ENCODE data around the gene CCR8. TPM values are rescaled to one million over a fixed set of nuclear protein-coding genes. Genes with fewer than 3 reads are reported as not detected.

CCR8 gene
- total and polyA plus RNA-seq, 2 donors (not counting 1 experiment from before 2014, with no cell fraction given), result not detected

DNA sequence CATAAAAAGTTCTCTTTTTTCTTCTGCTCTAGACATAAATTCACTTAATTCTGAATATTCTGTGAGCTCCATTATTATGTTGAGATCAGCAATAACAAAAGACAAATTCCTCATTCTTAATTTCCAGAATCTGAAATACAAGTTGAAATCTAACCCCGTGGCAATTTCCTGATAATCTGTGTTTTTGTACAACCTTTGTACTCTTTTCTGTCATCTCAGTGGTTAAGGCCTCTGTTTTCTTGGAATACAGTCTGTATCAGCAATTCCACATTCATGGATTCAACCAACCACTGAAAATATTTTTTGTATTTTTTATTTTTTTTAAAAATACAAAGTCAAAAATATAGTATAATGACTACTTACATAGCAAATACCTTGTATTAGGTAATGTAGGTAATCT lies 8.7 kb downstream of the CCR8 start:
- Histone ChIP-seq H3K9me3 (ENCODE audit: control insufficient read depth, insufficient read depth, low read depth, low read length) (no peaks in the 10 kb centered on the region), H3K27ac (ENCODE audit: insufficient read depth, low read length) (no peak overlapping the region), H4K20me1 (ENCODE audit: control insufficient read depth, extremely low read depth, insufficient read depth, low read length) (no peaks in the 10 kb centered on the region), H3K4me2 (ENCODE audit: extremely low read depth, insufficient read depth, low read length) (no peak overlapping the region), H3K4me3 (replicated peaks in 1 of 4; ENCODE audit: control extremely low read depth in 1 of 4, insufficient read depth in 1 of 4, low read depth in 3 of 4, low read length in 4 of 4) (no peak overlapping the region), H3K79me2 (ENCODE audit: control insufficient read depth, insufficient read depth, low read length) (no peaks in the 10 kb centered on the region), H3K27me3 (ENCODE audit: control insufficient read depth, insufficient read depth, low read length) (no peaks in the 10 kb centered on the region), H2AFZ (ENCODE audit: low read length) (no peak overlapping the region), H3K9ac (ENCODE audit: insufficient read depth, low read length) (no peak overlapping the region), H3K4me1 (ENCODE audit: control insufficient read depth, extremely low read depth, insufficient read depth, low read length) (no peaks in the 10 kb centered on the region), H3K36me3 (ENCODE audit: control insufficient read depth, insufficient read depth, low read length) (no peaks in the 10 kb centered on the region)
- TF ChIP-seq, protein P1, sequence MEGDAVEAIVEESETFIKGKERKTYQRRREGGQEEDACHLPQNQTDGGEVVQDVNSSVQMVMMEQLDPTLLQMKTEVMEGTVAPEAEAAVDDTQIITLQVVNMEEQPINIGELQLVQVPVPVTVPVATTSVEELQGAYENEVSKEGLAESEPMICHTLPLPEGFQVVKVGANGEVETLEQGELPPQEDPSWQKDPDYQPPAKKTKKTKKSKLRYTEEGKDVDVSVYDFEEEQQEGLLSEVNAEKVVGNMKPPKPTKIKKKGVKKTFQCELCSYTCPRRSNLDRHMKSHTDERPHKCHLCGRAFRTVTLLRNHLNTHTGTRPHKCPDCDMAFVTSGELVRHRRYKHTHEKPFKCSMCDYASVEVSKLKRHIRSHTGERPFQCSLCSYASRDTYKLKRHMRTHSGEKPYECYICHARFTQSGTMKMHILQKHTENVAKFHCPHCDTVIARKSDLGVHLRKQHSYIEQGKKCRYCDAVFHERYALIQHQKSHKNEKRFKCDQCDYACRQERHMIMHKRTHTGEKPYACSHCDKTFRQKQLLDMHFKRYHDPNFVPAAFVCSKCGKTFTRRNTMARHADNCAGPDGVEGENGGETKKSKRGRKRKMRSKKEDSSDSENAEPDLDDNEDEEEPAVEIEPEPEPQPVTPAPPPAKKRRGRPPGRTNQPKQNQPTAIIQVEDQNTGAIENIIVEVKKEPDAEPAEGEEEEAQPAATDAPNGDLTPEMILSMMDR (conservative IDR thresholded peaks at IDR 0.05 in 1 of 2, IDR thresholded peaks at IDR 0.05 in 1 of 2; ENCODE audit: low read depth in 1 of 2, low read length in 2 of 2), result no peak
- TF ChIP-seq EZH2 (IDR thresholded peaks at IDR 0.05; ENCODE audit: low read length, missing control alignments), result no peak
- no peak for DNase-seq (ENCODE audit: low read depth in 2 of 2)

GRCh38 chr3:39339086-39339485 lies 9.6 kb downstream of the CCR8 start:
- H2AFZ ChIP-seq (ENCODE audit: low read length), result no peak overlapping the region
- H3K4me2 ChIP-seq (ENCODE audit: extremely low read depth, insufficient read depth, low read length), result no peak overlapping the region
- no peaks in the 10 kb centered on the region for H4K20me1 ChIP-seq (ENCODE audit: control insufficient read depth, extremely low read depth, insufficient read depth, low read length)
- TF ChIP-seq EZH2 (IDR thresholded peaks at IDR 0.05; ENCODE audit: low read length, missing control alignments), result no peak
- TF ChIP-seq, protein P1 (conservative IDR thresholded peaks at IDR 0.05 in 1 of 2, IDR thresholded peaks at IDR 0.05 in 1 of 2; ENCODE audit: low read depth in 1 of 2, low read length in 2 of 2), result no peak
- no peaks in the 10 kb centered on the region for H3K9me3 ChIP-seq (ENCODE audit: control insufficient read depth, insufficient read depth, low read depth, low read length)
- no peaks in the 10 kb centered on the region for H3K27me3 ChIP-seq (ENCODE audit: control insufficient read depth, insufficient read depth, low read length)
- H3K79me2 ChIP-seq (ENCODE audit: control insufficient read depth, insufficient read depth, low read length), result no peaks in the 10 kb centered on the region
- DNase-seq (ENCODE audit: low read depth in 2 of 2), result no peak
- no peaks in the 10 kb centered on the region for H3K4me1 ChIP-seq (ENCODE audit: control insufficient read depth, extremely low read depth, insufficient read depth, low read length)
- H3K9ac ChIP-seq (ENCODE audit: insufficient read depth, low read length), result no peak overlapping the region
- no peaks in the 10 kb centered on the region for H3K36me3 ChIP-seq (ENCODE audit: control insufficient read depth, insufficient read depth, low read length)
- no peak overlapping the region for H3K4me3 ChIP-seq (replicated peaks in 1 of 4; ENCODE audit: control extremely low read depth in 1 of 4, insufficient read depth in 1 of 4, low read depth in 3 of 4, low read length in 4 of 4)
- no peak overlapping the region for H3K27ac ChIP-seq (ENCODE audit: insufficient read depth, low read length)

GRCh38 chr3:39343076-39343717 lies 13.7 kb downstream of the CCR8 start:
- Histone ChIP-seq H3K9ac (ENCODE audit: insufficient read depth, low read length) (no peak overlapping the region), H3K79me2 (ENCODE audit: control insufficient read depth, insufficient read depth, low read length) (no peaks in the 10 kb centered on the region), H3K27ac (ENCODE audit: insufficient read depth, low read length) (no peak overlapping the region), H3K9me3 (ENCODE audit: control insufficient read depth, insufficient read depth, low read depth, low read length) (no peaks in the 10 kb centered on the region), H3K36me3 (ENCODE audit: control insufficient read depth, insufficient read depth, low read length) (no peaks in the 10 kb centered on the region), H4K20me1 (ENCODE audit: control insufficient read depth, extremely low read depth, insufficient read depth, low read length) (no peaks in the 10 kb centered on the region), H3K4me1 (ENCODE audit: control insufficient read depth, extremely low read depth, insufficient read depth, low read length) (no peaks in the 10 kb centered on the region), H2AFZ (ENCODE audit: low read length) (no peak overlapping the region), H3K27me3 (ENCODE audit: control insufficient read depth, insufficient read depth, low read length) (no peaks in the 10 kb centered on the region), H3K4me2 (ENCODE audit: extremely low read depth, insufficient read depth, low read length) (no peak overlapping the region), H3K4me3 (replicated peaks in 1 of 4; ENCODE audit: control extremely low read depth in 1 of 4, insufficient read depth in 1 of 4, low read depth in 3 of 4, low read length in 4 of 4) (no peak overlapping the region)
- DNase-seq (ENCODE audit: low read depth in 2 of 2), result no peak
- TF ChIP-seq EZH2 (IDR thresholded peaks at IDR 0.05; ENCODE audit: low read length, missing control alignments), result no peak
- TF ChIP-seq, protein P1 (conservative IDR thresholded peaks at IDR 0.05 in 1 of 2, IDR thresholded peaks at IDR 0.05 in 1 of 2; ENCODE audit: low read depth in 1 of 2, low read length in 2 of 2), result no peak

Measured in fibroblast of lung (primary cell).